ENCODE results near the gene STK32B.

The STK32B gene

DNA sequence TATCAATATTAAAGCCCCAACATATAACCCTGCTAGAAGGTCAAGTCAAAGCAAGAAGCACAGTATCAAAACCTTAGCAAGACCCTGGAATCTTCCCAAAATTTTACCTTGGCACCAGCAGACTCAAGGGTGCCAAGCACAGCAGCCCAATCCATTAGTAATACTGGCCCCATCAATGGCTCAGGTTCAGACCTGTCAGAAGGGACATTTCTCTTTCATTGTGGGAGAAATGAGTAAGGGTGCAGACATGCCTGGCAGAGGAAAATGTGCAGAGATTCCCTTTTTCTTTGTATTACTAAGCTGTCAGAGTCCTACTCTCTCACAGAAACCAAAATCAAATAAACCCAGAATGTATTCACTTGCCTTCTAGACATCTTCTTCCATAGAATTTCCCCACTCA is 453.2 kb downstream of the STK32B start:
- intact Hi-C loops (cut with DNase I; ENCODE audit: low total_unique reads), result no loop called here
- Histone ChIP-seq H3K27me3 (no peaks in the 10 kb centered on the region), H3K9me3 (peaks cover 0 to under 1% (median 0%) of the 10 kb centered on the region in 3 donors), H3K4me3 (no peak overlapping the region), H3K4me1 (no peaks in the 10 kb centered on the region), H3K27ac (no peak overlapping the region), H3K36me3 (peaks cover 17 to 31% (median 19%) of the 10 kb centered on the region in 3 donors)
- TF ChIP-seq, protein P1, sequence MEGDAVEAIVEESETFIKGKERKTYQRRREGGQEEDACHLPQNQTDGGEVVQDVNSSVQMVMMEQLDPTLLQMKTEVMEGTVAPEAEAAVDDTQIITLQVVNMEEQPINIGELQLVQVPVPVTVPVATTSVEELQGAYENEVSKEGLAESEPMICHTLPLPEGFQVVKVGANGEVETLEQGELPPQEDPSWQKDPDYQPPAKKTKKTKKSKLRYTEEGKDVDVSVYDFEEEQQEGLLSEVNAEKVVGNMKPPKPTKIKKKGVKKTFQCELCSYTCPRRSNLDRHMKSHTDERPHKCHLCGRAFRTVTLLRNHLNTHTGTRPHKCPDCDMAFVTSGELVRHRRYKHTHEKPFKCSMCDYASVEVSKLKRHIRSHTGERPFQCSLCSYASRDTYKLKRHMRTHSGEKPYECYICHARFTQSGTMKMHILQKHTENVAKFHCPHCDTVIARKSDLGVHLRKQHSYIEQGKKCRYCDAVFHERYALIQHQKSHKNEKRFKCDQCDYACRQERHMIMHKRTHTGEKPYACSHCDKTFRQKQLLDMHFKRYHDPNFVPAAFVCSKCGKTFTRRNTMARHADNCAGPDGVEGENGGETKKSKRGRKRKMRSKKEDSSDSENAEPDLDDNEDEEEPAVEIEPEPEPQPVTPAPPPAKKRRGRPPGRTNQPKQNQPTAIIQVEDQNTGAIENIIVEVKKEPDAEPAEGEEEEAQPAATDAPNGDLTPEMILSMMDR (IDR thresholded peaks at IDR 0.05), result no peak
- DNase-seq, result no peak

DNA sequence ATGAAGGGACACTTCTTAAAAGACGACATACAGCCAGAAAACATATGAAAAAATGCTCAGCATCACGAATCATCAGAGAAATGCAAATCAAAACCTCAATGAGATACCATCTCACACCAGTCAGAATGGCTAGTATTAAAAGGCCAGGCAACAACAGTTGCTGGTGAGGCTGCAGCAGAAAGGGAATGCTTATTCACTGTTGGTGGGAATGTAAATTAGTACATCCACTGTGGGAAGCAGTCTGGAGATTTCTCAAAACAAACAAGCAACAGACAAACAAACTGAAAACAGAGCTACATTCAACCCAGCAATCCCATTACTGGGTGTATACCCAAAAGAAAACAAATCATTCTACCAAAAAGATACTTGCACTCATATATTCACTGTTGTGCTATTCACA is 459.2 kb downstream of the STK32B start:
- Histone ChIP-seq H3K36me3 (peaks cover 8 to 14% (median 12%) of the 10 kb centered on the region in 3 donors), H3K27me3 (no peaks in the 10 kb centered on the region), H3K4me3 (no peak overlapping the region), H3K27ac (no peak overlapping the region), H3K9me3 (peaks cover 0 to 3% (median 0%) of the 10 kb centered on the region in 3 donors), H3K4me1 (no peaks in the 10 kb centered on the region)
- intact Hi-C loops (cut with DNase I; ENCODE audit: low total_unique reads), result no loop called here
- TF ChIP-seq, protein P1 (IDR thresholded peaks at IDR 0.05), result no peak
- DNase-seq, result no peak

DNA sequence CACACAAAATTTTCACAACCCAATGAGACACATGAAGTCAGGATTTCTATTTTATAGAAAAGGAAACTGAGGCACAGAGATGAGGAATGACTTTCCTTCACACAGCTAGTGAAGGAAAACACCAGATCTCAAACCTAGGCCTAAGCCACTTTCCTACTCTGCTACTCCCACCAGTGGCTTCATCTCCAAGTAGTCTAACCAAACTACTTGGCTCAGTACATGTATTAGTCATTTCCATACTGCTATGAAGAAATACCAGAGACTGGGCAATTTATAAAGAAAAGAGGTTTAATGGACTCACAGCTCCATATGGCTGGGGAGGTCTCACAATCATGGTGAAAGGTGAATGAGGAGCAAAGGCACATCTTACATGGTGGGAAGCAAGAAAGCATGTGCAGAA is 460.5 kb downstream of the STK32B start:
- H3K36me3 ChIP-seq, result peaks cover 0 to 4% (median 1%) of the 10 kb centered on the region in 3 donors
- intact Hi-C loops (cut with DNase I; ENCODE audit: low total_unique reads), result no loop called here
- H3K4me1 ChIP-seq, result no peaks in the 10 kb centered on the region
- H3K4me3 ChIP-seq, result no peak overlapping the region
- no peak overlapping the region for H3K27ac ChIP-seq
- DNase-seq, result no peak
- TF ChIP-seq, protein P1 (IDR thresholded peaks at IDR 0.05), result no peak
- H3K9me3 ChIP-seq, result peaks cover 0 to 3% (median 0%) of the 10 kb centered on the region in 3 donors
- H3K27me3 ChIP-seq, result no peaks in the 10 kb centered on the region

DNA sequence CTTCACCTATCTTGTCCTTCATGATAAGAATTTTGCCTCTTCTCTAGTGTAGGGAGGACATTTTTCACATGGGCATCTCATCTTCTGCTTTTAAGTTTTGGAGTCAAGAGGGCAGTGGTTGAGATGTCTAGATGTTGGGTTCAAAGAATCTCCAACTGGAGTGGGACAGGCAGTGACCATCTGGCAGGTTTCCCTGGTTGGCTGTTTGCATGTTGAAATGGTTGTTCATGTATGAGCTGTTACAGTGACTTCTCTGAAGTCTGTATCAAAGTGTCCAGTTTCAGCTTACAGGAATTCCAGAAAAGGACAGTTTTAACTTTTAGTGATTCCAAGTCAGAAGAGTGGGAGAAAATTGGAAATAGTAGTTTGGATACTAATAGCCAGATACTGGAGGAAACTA is 464.4 kb downstream of the STK32B start:
- Histone ChIP-seq H3K9me3 (no peaks in the 10 kb centered on the region), H3K4me1 (no peaks in the 10 kb centered on the region), H3K27me3 (no peaks in the 10 kb centered on the region), H3K27ac (no peak overlapping the region), H3K36me3 (no peaks in the 10 kb centered on the region), H3K4me3 (no peak overlapping the region)
- no peak for DNase-seq
- TF ChIP-seq, protein P1 (IDR thresholded peaks at IDR 0.05), result no peak
- intact Hi-C loops (cut with DNase I; ENCODE audit: low total_unique reads), result no loop called here

DNA sequence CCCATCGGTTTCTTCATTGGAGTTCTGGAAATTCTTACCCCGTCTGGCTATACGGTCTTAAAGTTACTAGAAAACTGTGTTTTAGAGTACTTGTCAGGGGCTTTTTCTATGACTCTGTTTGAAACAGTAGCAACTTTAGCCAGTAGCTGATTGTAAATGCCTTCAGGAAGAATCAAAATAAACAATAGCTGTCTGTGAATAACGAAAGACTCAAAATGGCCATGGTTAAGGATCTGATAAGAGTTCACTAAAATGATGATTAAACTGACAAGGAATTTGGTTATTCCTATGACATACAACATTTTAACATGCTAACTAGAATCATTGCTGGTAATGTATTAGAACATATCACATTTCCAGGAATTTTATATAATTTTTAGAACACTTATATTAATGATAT is 466.1 kb downstream of the STK32B start:
- intact Hi-C loops (cut with DNase I; ENCODE audit: low total_unique reads), result no loop called here
- H3K27me3 ChIP-seq, result no peaks in the 10 kb centered on the region
- H3K4me3 ChIP-seq, result no peak overlapping the region
- no peaks in the 10 kb centered on the region for H3K36me3 ChIP-seq
- DNase-seq, result no peak
- H3K27ac ChIP-seq, result no peak overlapping the region
- H3K9me3 ChIP-seq, result no peaks in the 10 kb centered on the region
- H3K4me1 ChIP-seq, result no peaks in the 10 kb centered on the region
- TF ChIP-seq, protein P1 (IDR thresholded peaks at IDR 0.05), result no peak
